WTC11 (cell line): Measurements from ENCODE around the gene MCM5.

Experiments
- CTCF ChIP-seq: fragments of 200-600 bp; IDR thresholded peaks from 2 replicates; pipeline ENCODE4 v1.8.0; 2022; ENCODE audit warnings: antibody characterized with exemption
- JUN ChIP-seq: sonication (generic); formaldehyde crosslinking; IDR thresholded peaks from 2 replicates; pipeline ENCODE4 v1.8.0; 2023; ENCODE audit warnings: mild to moderate bottlenecking, missing genetic modification reagents
- MLX ChIP-seq: sonication (generic); formaldehyde crosslinking; IDR thresholded peaks from 2 replicates; pipeline ENCODE4 v1.8.1; 2023; ENCODE audit warnings: mild to moderate bottlenecking, missing genetic modification reagents, moderate library complexity
- ZNF121 ChIP-seq: sonication (generic); formaldehyde crosslinking; IDR thresholded peaks from 2 replicates; pipeline ENCODE4 v1.8.0; 2023; ENCODE audit warnings: missing genetic modification reagents

GRCh38 chr22:35384527-35384926 is 15.4 kb upstream of the MCM5 start:
- TF ChIP-seq CTCF (no peak), ZNF121 (CRISPR knock-in tag) (no peak), JUN (no peak), MLX (CRISPR knock-in tag) (no peak)
